C4-2B (cell line): ENCODE data around the gene MKNK1.

ENCODE experiments used
- H3K27ac ChIP-seq: fragments of 450-650 bp; 2 replicates; pipeline ENCODE4 v1.5.1; 2017
- ZFX ChIP-seq: fragments of 450-650 bp; IDR thresholded peaks from 2 replicates; pipeline ENCODE4 v1.6.1; 2017
- TF ChIP-seq, protein P1 (sequence below): fragments of 450-650 bp; conservative IDR thresholded peaks from 2 replicates; pipeline ENCODE4 v1.5.1; 2017; ENCODE audit warnings: mild to moderate bottlenecking

MKNK1 gene

DNA sequence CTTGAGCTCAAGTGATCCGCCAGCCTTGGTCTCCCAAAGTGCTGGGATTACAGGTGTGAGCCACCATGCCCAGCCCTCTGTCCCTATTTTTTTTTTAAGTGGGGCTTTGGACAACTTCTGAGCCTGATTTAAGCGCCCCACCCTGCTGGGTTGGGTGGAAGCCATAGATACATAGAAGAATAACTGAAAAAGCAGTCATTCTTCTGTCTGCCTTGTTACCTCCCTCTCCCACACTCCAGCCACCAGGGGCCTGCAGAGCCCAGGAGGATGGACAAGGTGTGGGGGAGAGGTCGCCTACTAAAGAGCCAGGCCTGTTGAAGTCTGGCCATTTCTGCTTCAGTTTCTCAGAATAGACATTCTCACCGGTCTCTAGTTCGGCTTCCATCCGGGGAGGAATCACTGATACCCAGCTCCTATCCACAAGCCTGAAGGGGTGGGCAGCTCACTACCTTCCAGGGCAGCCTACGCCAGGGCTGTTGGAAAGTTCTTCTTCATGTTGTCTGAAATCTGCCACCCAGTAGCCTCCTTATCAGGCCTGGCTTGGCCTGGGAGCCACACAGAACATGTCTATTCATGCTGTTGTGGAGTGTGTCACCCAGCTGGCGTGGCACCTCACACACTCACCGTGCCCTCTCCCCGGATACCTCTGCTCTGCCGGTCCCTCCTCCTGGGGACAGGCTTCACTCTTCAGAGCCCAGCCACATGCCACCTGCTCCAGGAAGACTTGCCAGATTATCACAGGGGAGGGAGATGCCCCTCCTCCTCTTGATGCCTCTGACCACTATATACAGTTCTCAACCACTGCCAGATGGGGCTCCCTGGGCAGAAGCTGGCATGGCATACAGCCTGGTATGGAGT lies 80.3 kb downstream of the MKNK1 start:
- no peak for TF ChIP-seq ZFX
- H3K27ac ChIP-seq = no peak overlapping the region

DNA sequence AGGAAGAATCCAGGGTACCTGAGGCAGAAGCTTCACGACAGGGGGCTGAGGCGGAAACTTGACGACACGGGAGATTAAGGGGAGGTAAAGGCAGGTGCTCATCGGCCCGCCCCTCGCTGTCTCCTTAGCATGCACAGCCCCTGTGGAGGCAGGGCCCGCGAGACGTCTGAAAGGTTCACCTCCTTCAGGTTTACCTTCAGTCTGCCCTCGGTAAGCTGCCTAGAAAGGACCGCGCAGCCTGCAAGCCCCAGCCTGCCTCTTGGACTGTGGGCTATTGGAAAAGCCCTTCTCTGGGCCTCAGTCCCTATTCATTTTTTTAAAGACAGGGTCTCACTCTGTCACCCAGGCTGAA lies 81.1 kb downstream of the MKNK1 start:
- TF ChIP-seq, protein P1, sequence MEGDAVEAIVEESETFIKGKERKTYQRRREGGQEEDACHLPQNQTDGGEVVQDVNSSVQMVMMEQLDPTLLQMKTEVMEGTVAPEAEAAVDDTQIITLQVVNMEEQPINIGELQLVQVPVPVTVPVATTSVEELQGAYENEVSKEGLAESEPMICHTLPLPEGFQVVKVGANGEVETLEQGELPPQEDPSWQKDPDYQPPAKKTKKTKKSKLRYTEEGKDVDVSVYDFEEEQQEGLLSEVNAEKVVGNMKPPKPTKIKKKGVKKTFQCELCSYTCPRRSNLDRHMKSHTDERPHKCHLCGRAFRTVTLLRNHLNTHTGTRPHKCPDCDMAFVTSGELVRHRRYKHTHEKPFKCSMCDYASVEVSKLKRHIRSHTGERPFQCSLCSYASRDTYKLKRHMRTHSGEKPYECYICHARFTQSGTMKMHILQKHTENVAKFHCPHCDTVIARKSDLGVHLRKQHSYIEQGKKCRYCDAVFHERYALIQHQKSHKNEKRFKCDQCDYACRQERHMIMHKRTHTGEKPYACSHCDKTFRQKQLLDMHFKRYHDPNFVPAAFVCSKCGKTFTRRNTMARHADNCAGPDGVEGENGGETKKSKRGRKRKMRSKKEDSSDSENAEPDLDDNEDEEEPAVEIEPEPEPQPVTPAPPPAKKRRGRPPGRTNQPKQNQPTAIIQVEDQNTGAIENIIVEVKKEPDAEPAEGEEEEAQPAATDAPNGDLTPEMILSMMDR = no peak
- no peak for TF ChIP-seq ZFX
- peak overlapping the region; percentile 46 for H3K27ac ChIP-seq

DNA sequence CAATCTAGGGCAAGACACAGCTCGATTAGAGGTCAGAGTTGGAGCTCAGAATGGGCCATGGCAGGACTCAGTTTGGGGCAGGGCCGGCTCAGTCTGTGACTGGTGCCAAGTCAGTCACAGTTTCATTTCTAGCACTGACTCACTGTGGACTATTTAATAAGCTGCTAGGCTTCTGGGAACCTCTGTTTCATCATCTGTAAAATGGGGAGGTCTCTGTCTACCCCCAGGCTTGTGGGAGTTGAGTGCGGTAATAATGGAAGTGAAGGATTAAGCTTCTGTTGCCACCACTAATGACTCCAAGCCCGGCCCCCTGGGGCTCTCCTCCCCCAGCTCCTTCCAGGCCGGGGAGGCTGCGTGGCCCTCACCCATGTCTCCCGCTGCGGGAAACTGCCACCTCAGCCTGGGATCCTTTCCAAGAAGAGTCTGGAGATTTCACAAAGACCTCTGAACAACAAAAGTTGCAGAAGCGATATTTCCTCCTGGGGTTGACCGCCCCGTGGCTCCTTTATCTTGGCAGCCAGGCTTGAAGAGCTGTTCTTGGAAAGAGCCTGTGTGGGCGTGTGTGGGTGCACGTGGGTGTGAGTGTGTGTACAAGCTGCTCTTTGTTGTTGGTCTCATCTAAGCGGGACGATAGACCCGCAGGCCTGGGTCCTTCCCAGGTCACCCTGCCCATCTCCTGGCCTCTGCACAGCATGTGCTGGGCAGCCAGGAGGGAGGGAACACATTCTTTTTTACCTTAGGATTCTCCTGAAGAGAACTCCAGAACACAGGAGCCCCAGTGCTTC lies 81.7 kb downstream of the MKNK1 start:
- H3K27ac ChIP-seq = peak overlapping the region; percentile 46
- TF ChIP-seq, protein P1 = no peak
- no peak for TF ChIP-seq ZFX

DNA sequence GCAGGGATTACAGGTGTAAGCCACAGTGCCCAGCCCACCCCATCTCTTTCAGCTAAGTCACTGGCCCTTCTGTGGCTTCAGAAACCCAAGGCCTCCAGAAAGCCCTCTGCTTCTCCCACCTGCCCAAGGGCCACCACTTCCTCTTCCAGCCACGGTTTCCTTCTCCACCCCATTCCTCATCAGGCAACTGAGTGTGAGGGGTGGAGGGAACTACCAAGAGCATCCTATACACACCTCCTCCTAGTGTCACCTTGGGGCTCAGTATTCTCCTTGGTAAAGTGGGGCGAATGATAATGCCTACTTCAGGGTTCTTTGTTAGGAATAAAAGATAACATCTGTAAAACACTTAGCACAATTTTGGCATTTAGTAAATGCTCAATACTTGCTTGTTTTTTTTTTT lies 82.7 kb downstream of the MKNK1 start:
- TF ChIP-seq, protein P1 = no peak
- no peak for TF ChIP-seq ZFX
- no peak overlapping the region for H3K27ac ChIP-seq

DNA sequence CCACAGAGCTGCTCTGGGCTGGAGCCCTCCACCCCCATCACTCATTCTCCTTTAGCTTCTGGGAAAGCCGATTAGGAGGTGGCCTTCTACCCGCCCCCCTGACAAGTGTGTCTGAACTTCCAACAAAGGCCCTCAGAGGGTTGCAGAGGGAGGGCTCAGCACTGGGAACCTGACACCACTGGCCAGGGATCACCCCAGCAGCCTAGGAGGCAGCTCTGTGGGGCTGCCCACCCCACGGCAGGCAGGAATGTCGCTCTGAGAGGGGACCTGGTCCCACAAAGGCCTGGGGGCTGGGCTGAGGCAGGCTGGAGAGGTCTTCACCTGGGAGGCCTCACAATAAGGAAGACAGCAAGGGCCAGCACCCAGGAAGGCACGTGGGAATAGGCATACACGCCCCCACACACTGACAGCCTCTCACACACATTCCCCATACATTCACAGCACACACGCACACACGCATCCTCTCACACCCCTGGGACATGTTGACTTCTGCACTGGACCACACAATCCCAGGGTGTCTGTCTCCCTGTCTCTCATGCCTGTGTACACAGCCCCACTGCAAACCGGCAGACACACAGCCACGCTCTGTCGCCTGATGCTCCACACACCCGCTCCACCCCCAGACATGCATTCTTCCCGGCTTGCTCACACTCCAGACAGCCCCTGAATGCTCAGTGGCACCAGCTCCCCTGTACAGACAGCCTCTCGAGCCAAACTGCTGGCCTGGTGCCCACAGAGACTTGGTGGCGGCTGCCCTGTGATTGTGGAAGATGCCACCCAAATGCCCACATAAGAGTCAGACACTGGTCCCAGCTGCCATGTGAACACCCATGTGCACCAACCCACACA lies 83.8 kb downstream of the MKNK1 start:
- no peak overlapping the region for H3K27ac ChIP-seq
- TF ChIP-seq, protein P1 = no peak
- TF ChIP-seq ZFX = no peak

DNA sequence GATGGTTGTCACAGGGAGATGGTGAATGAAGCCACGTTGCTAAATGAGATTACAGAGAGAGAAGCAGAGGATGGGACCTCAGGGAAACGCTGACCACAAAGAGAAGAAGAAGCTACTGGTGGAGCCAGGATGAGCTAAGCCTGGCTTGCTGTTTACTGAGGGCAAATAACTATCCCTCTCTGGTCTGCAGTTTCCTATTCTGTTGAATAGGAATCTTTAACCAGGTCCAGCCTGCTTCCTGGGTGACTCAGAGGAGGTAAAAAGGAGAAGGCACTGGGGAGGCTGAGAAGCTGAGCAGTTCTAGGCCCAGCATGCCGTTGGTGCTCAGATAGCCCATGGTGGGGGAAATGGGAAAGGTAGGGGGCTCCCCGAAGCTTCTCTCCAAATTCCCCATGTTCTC lies 84.9 kb downstream of the MKNK1 start:
- TF ChIP-seq ZFX = no peak
- TF ChIP-seq, protein P1 = no peak

DNA sequence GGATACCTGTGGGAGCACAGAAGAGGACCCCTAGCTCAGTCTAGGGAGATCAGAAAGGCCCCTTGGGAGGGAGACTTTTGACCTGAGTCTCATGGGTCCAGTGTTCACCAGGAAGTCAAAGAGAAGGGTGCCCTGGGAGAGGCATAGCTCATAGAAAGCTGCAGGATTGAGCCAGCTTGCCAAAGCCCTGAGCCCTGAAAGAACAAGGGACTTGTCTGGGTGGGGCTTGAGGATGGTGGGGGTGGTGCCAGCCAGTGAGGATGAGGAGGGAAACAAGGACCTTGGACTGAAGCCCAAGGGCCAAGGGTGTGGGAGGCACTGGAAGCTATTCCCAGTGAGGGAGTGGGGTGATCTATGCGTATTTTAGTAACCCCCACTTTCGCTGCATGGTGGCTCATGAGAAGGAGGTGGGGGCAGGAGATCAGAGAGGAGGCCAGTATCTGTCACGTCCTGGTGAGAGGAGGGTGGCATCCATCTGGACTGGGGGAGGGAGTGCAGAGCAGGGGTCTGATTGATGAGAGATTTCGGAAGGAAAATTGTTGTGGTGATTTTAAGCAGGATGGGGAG lies 86.1 kb downstream of the MKNK1 start:
- peak overlapping the region; percentile 51 for H3K27ac ChIP-seq
- TF ChIP-seq, protein P1 = no peak
- no peak for TF ChIP-seq ZFX

More for the DNA sequence above, 84.9 kb downstream of the MKNK1 start:
- no peak overlapping the region for H3K27ac ChIP-seq
